ENCODE data around the gene GAB3. TPM values are rescaled to one million over a fixed set of nuclear protein-coding genes. Genes with fewer than 3 reads are reported as not detected.

GAB3 gene
- total RNA-seq, 5 donors from 2014 or later (not counting 1 experiment from before 2014, with no cell fraction given) = 9.1 to 26.2 (median 18.4) TPM

- POLR2A ChIA-PET = no interaction called here
- no peak for ATAC-seq (replicated peaks in 1 of 4)
- H3K27me3 Mint-ChIP-seq = peaks cover 0 to 26% of the 10 kb centered on the region in 2 donors
- Histone ChIP-seq H3K4me1 (ENCODE audit: control insufficient read depth in 1 of 2, extremely low read depth in 1 of 2, insufficient read depth in 2 of 2, low read length in 2 of 2) (peaks cover 15 to 71% of the 10 kb centered on the region in 2 experiments), H3K27me3 (replicated peaks in 1 of 2; ENCODE audit: control insufficient read depth in 2 of 2, extremely low read depth in 1 of 2, insufficient read depth in 2 of 2, low read length in 1 of 2) (no peaks in the 10 kb centered on the region), H3K9me3 (no peaks in the 10 kb centered on the region), H3K4me3 (ENCODE audit: control insufficient read depth in 1 of 2, extremely low read depth in 1 of 2, low read length in 1 of 2) (no peak overlapping the region), H3K27ac (ENCODE audit: low read length) (peak overlapping the region; percentile 78), H3K36me3 (ENCODE audit: control insufficient read depth in 2 of 2, extremely low read depth in 1 of 2, insufficient read depth in 1 of 2, low read length in 1 of 2) (no peaks in the 10 kb centered on the region)
- H3K4me3 Mint-ChIP-seq = peak overlapping the region in 2 of 3 donors; percentile 59 to 60
- no peak for DNase-seq
- H3K9me3 Mint-ChIP-seq = no peaks in the 10 kb centered on the region
- H3K27ac Mint-ChIP-seq = peak overlapping the region; percentile 95 to 96
- no CpG with 5 or more reads among the region's 2 CpGs for WGBS (ENCODE audit: insufficient coverage)
- peaks cover 72 to 96% (median 88%) of the 10 kb centered on the region in 3 donors for H3K4me1 Mint-ChIP-seq
- CTCF ChIA-PET = interaction anchor here in 1 of 2 donors (2.9 to 4.0 kb wide), 2 partner anchors 15 to 16 kb away, joined by 17 to 25 read pairs; partner anchors contain the start of gene GAB3
- no peaks in the 10 kb centered on the region for H3K36me3 Mint-ChIP-seq
Observed at GRCh38 chrX:154733066-154733425, 17.8 kb downstream of the GAB3 start.

DNA sequence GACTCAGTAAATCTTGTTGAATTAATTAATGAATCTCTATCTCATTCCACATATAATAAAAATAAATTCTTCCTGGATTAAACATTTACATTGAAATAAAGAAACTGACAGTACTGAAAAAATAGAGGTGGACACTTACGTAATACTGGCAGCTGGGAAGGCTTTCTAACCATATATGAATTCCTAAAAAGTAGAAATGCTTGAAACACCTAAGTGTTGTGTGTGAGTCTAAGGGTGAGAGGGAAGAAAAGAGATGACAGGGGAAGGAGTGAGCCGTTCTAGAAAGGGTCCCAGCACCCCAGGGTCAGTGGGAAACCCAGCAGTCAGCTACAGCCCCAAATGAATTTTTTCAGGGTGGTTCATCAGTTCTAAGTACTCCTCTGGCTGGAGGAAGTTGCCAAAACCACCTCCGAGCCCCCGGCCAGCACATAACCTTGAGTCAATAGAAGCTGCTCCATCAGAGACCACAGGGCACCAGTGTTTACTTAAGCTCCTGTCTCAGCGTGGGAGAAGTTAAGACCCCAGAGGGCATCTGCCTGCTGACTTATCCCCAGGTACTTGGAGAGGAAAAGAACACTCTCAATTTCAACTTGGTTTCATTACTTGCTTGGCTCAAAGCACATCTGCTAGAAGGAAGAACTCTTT, 18.3 kb downstream of the GAB3 start:
- peak overlapping the region; percentile 78 for H3K27ac ChIP-seq (ENCODE audit: low read length)
- POLR2A ChIA-PET = interaction anchor here in 1 of 2 donors (0.5 kb wide), 1 partner anchor 44 kb away, joined by 4 read pairs; no protein-coding TSS in a partner anchor
- peak overlapping the region; percentile 95 to 96 for H3K27ac Mint-ChIP-seq

DNA sequence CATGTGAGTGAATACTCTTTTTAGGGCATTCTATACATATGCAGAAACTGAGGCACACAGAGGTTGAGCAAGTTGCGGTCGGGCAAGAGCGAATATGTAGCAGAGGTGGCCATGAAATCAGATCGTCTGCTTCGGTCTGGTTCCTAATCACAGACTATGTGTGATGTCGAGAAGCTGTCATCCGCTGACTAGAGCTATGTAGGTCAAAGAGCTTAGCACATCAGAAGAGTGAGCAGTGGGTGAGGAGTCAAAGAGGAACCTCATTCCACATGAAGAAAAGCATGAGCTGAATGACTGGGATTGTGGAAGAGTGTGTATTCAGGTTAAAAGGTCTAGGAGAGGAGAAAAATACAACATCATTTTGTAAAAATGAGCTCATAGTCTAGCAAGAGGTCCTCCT, 19.0 kb downstream of the GAB3 start:
- H3K4me1 ChIP-seq (ENCODE audit: control insufficient read depth in 1 of 2, extremely low read depth in 1 of 2, insufficient read depth in 2 of 2, low read length in 2 of 2) = peaks cover 15 to 62% of the 10 kb centered on the region in 2 experiments
- no peaks in the 10 kb centered on the region for H3K27me3 ChIP-seq (replicated peaks in 1 of 2; ENCODE audit: control insufficient read depth in 2 of 2, extremely low read depth in 1 of 2, insufficient read depth in 2 of 2, low read length in 1 of 2)
- peaks cover 61 to 98% (median 82%) of the 10 kb centered on the region in 3 donors for H3K4me1 Mint-ChIP-seq
- no peaks in the 10 kb centered on the region for H3K36me3 ChIP-seq (ENCODE audit: control insufficient read depth in 2 of 2, extremely low read depth in 1 of 2, insufficient read depth in 1 of 2, low read length in 1 of 2)
- ATAC-seq (replicated peaks in 1 of 4) (peak in 1 of 4 experiments; percentile 33), DNase-seq (peak in 6 of 35 experiments; percentile 17 to 64 (median 22))
- no peaks in the 10 kb centered on the region for H3K9me3 ChIP-seq
- peak overlapping the region; percentile 74 to 90 for H3K27ac Mint-ChIP-seq
- H3K9me3 Mint-ChIP-seq = no peaks in the 10 kb centered on the region
- H3K4me3 ChIP-seq (ENCODE audit: control insufficient read depth in 1 of 2, extremely low read depth in 1 of 2, low read length in 1 of 2) = no peak overlapping the region
- ChIA-PET POLR2A (interaction anchor here in 1 of 2 donors (0.5 kb wide), 1 partner anchor 44 kb away, joined by 4 read pairs; no protein-coding TSS in a partner anchor), CTCF (interaction anchor here (0.5 to 4.0 kb wide), 4 partner anchors 13 to 22 kb away, joined by 5 to 25 read pairs (median 12); partner anchors contain the start of gene GAB3 (in 1 of the 2))
- peak overlapping the region; percentile 78 for H3K27ac ChIP-seq (ENCODE audit: low read length)
- whole genome bisulfite sequencing (ENCODE audit: insufficient coverage) = no CpG with 5 or more reads among the region's 7 CpGs
- peak overlapping the region; percentile 3 to 59 (median 37) for H3K4me3 Mint-ChIP-seq
- peaks cover 0 to 18% of the 10 kb centered on the region in 2 donors for H3K27me3 Mint-ChIP-seq
- H3K36me3 Mint-ChIP-seq = peaks cover 4% of the 10 kb centered on the region

More for the DNA sequence above, 18.3 kb downstream of the GAB3 start:
- H3K36me3 ChIP-seq (ENCODE audit: control insufficient read depth in 2 of 2, extremely low read depth in 1 of 2, insufficient read depth in 1 of 2, low read length in 1 of 2) = no peaks in the 10 kb centered on the region
- H3K36me3 Mint-ChIP-seq = no peaks in the 10 kb centered on the region
- H3K4me3 ChIP-seq (ENCODE audit: control insufficient read depth in 1 of 2, extremely low read depth in 1 of 2, low read length in 1 of 2) = no peak overlapping the region
- peaks cover 68 to 98% (median 85%) of the 10 kb centered on the region in 3 donors for H3K4me1 Mint-ChIP-seq
- ATAC-seq (replicated peaks in 1 of 4) (no peak), DNase-seq (no peak)
- CTCF ChIA-PET = interaction anchor here (0.5 to 4.0 kb wide), 4 partner anchors 14 to 23 kb away, joined by 5 to 25 read pairs (median 12); partner anchors contain the start of gene GAB3 (in 1 of the 2)
- peaks cover 15 to 69% of the 10 kb centered on the region in 2 experiments for H3K4me1 ChIP-seq (ENCODE audit: control insufficient read depth in 1 of 2, extremely low read depth in 1 of 2, insufficient read depth in 2 of 2, low read length in 2 of 2)
- H3K27me3 Mint-ChIP-seq = peaks cover 0 to 25% of the 10 kb centered on the region in 2 donors
- H3K4me3 Mint-ChIP-seq = peak overlapping the region; percentile 3 to 60 (median 59)
- no CpG with 5 or more reads among the region's 5 CpGs for WGBS (ENCODE audit: insufficient coverage)
- H3K9me3 Mint-ChIP-seq = no peaks in the 10 kb centered on the region
- no peaks in the 10 kb centered on the region for H3K27me3 ChIP-seq (replicated peaks in 1 of 2; ENCODE audit: control insufficient read depth in 2 of 2, extremely low read depth in 1 of 2, insufficient read depth in 2 of 2, low read length in 1 of 2)
- no peaks in the 10 kb centered on the region for H3K9me3 ChIP-seq

GRCh38 chrX:154731184-154731583, 19.7 kb downstream of the GAB3 start:
- Histone ChIP-seq H3K9me3 (no peaks in the 10 kb centered on the region), H3K4me3 (ENCODE audit: control insufficient read depth in 1 of 2, extremely low read depth in 1 of 2, low read length in 1 of 2) (no peak overlapping the region), H3K36me3 (ENCODE audit: control insufficient read depth in 2 of 2, extremely low read depth in 1 of 2, insufficient read depth in 1 of 2, low read length in 1 of 2) (no peaks in the 10 kb centered on the region), H3K27me3 (replicated peaks in 1 of 2; ENCODE audit: control insufficient read depth in 2 of 2, extremely low read depth in 1 of 2, insufficient read depth in 2 of 2, low read length in 1 of 2) (no peaks in the 10 kb centered on the region), H3K4me1 (ENCODE audit: control insufficient read depth in 1 of 2, extremely low read depth in 1 of 2, insufficient read depth in 2 of 2, low read length in 2 of 2) (peaks cover 15 to 59% of the 10 kb centered on the region in 2 experiments), H3K27ac (ENCODE audit: low read length) (peak overlapping the region; percentile 78)
- Mint-ChIP-seq H3K9me3 (no peaks in the 10 kb centered on the region), H3K27ac (peak overlapping the region; percentile 9 to 90), H3K4me1 (peaks cover 57 to 98% (median 81%) of the 10 kb centered on the region in 3 donors), H3K27me3 (peaks cover 0 to 12% of the 10 kb centered on the region in 2 donors), H3K4me3 (peak overlapping the region in 1 of 3 donors; percentile 59), H3K36me3 (peaks cover 4% of the 10 kb centered on the region)
- ChIA-PET POLR2A (no interaction called here), CTCF (interaction anchor here (0.7 to 4.0 kb wide), 3 partner anchors 13 to 25 kb away, joined by 3 to 25 read pairs (median 17); partner anchors contain the start of gene GAB3 (in 1 of the 2))
- no CpG with 5 or more reads among the region's 5 CpGs for WGBS (ENCODE audit: insufficient coverage)
- DNase-seq = peak in 12 of 35 experiments; percentile 7 to 63 (median 28)
- ATAC-seq (replicated peaks in 1 of 4) = peak in 1 of 4 experiments; percentile 27

GRCh38 chrX:154730253-154730891, 20.5 kb downstream of the GAB3 start:
- POLR2A ChIA-PET = interaction anchor here in 1 of 2 donors (0.5 kb wide), 2 partner anchors 562 to 901 kb away, joined by 3 to 4 read pairs; no protein-coding TSS in a partner anchor
- Mint-ChIP-seq H3K27ac (peak overlapping the region; percentile 49 to 90), H3K4me1 (peaks cover 56 to 98% (median 81%) of the 10 kb centered on the region in 3 donors), H3K36me3 (peaks cover 4% of the 10 kb centered on the region), H3K4me3 (no peak overlapping the region), H3K27me3 (peaks cover 0 to 9% of the 10 kb centered on the region in 2 donors), H3K9me3 (no peaks in the 10 kb centered on the region)
- Histone ChIP-seq H3K36me3 (ENCODE audit: control insufficient read depth in 2 of 2, extremely low read depth in 1 of 2, insufficient read depth in 1 of 2, low read length in 1 of 2) (no peaks in the 10 kb centered on the region), H3K9me3 (no peaks in the 10 kb centered on the region), H3K4me1 (ENCODE audit: control insufficient read depth in 1 of 2, extremely low read depth in 1 of 2, insufficient read depth in 2 of 2, low read length in 2 of 2) (peaks cover 15 to 57% of the 10 kb centered on the region in 2 experiments), H3K27ac (ENCODE audit: low read length) (peak overlapping the region; percentile 78), H3K27me3 (replicated peaks in 1 of 2; ENCODE audit: control insufficient read depth in 2 of 2, extremely low read depth in 1 of 2, insufficient read depth in 2 of 2, low read length in 1 of 2) (no peaks in the 10 kb centered on the region), H3K4me3 (ENCODE audit: control insufficient read depth in 1 of 2, extremely low read depth in 1 of 2, low read length in 1 of 2) (no peak overlapping the region)
- no peak for DNase-seq
- CTCF ChIA-PET = interaction anchor here (0.7 to 4.0 kb wide), 3 partner anchors 12 to 26 kb away, joined by 3 to 25 read pairs (median 17); partner anchors contain the start of gene GAB3 (in 1 of the 2)
- no peak for ATAC-seq (replicated peaks in 1 of 4)
- no CpG with 5 or more reads among the region's 6 CpGs for WGBS (ENCODE audit: insufficient coverage)

- Histone ChIP-seq H3K36me3 (ENCODE audit: control insufficient read depth in 2 of 2, extremely low read depth in 1 of 2, insufficient read depth in 1 of 2, low read length in 1 of 2) (no peaks in the 10 kb centered on the region), H3K27ac (ENCODE audit: low read length) (peak overlapping the region; percentile 23), H3K4me1 (ENCODE audit: control insufficient read depth in 1 of 2, extremely low read depth in 1 of 2, insufficient read depth in 2 of 2, low read length in 2 of 2) (peaks cover 11 to 57% of the 10 kb centered on the region in 2 experiments), H3K27me3 (replicated peaks in 1 of 2; ENCODE audit: control insufficient read depth in 2 of 2, extremely low read depth in 1 of 2, insufficient read depth in 2 of 2, low read length in 1 of 2) (no peaks in the 10 kb centered on the region), H3K4me3 (ENCODE audit: control insufficient read depth in 1 of 2, extremely low read depth in 1 of 2, low read length in 1 of 2) (no peak overlapping the region), H3K9me3 (no peaks in the 10 kb centered on the region)
- peak overlapping the region; percentile 49 to 72 for H3K27ac Mint-ChIP-seq
- 100% methylated on average over 2 of the region's 3 CpGs for WGBS (ENCODE audit: insufficient coverage)
- no peak for DNase-seq
- no peak for ATAC-seq (replicated peaks in 1 of 4)
- H3K27me3 Mint-ChIP-seq = peaks cover 0 to 8% of the 10 kb centered on the region in 2 donors
- H3K4me3 Mint-ChIP-seq = no peak overlapping the region
- H3K4me1 Mint-ChIP-seq = peaks cover 52 to 98% (median 81%) of the 10 kb centered on the region in 3 donors
- H3K36me3 Mint-ChIP-seq = peaks cover 4% of the 10 kb centered on the region
- H3K9me3 Mint-ChIP-seq = no peaks in the 10 kb centered on the region
- CTCF ChIA-PET = interaction anchor here in 1 of 2 donors (1.3 to 2.1 kb wide), 2 partner anchors 11 to 19 kb away, joined by 4 to 11 read pairs; no protein-coding TSS in a partner anchor
- POLR2A ChIA-PET = interaction anchor here in 1 of 2 donors (0.5 kb wide), 1 partner anchor 19 kb away, joined by 3 read pairs; no protein-coding TSS in a partner anchor
Observed at GRCh38 chrX:154729439-154729838, 21.4 kb downstream of the GAB3 start.

Measured in T-cell (primary cell).